Stimulated activated CD4-positive, alpha-beta T cell treated with anti-CD3 and anti-CD28 coated beads, Interleukin-2, amount 100 ng/mL, for 4 hours (primary cell): ENCODE measurements around the gene PARD3.

Experiments used
- DNase-seq: peaks from one replicate; pipeline ENCODE4 v3.0.0-alpha.2; 2020; ENCODE audit warnings: low read depth

PARD3 gene

GRCh38 chr10:34125702-34126101 lies 689.4 kb downstream of the PARD3 start:
- no peak for DNase-seq

DNA sequence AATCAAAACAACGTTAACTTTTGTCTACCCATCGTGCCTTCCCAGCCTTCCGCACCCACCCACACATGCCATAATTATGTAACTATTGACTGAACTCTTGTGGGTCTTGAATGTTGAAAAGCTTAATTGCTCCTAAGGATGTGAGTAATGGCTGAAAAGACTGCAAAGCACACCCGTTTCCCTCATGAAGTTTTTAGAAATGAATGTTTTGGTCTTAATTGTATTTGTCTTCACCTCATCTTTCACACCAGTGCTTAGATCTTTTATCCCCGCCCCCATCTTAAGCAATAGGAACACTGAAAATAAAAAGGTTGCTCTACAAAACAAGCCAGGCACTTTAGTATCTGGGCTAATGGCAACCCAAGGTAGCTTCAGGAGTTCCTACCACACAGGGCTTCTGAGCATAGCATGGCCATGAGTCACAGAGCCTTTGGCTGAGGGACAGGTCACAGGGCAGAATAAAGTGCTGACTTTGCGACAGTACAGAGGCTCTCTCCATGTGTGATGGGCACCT lies 690.5 kb downstream of the PARD3 start:
- no peak for DNase-seq

- DNase-seq: no peak
Observed at GRCh38 chr10:34121781-34122622, 693.1 kb downstream of the PARD3 start.

DNA sequence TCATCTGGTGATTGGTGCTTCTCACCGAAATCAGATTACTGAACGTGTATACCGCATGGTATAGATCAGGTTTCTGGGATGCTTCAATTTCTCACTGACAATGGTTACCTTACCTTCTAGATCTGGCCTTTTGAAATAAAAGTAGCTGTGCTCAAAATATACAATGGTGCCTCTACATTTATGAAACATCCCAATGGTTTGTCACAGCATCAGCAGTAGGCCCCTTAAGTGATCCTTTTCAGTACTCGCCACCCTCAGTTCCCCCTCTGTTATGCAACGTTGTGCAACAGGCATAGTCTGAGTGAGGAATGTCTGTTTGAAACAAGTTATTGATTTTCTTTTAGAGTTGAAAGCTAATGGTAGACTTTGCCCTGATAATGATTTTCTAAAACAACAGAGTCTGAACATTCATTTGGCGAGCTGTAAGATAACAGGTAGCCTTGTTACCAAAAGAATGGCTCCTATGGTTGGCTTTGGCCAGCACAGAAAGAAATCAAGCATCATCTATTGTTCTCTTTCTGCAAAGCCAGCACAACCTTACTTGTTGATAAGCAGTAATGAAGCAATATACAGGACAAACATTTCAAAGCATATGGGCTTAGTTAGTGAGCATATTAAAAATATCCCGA lies 693.9 kb downstream of the PARD3 start:
- no peak for DNase-seq

DNA sequence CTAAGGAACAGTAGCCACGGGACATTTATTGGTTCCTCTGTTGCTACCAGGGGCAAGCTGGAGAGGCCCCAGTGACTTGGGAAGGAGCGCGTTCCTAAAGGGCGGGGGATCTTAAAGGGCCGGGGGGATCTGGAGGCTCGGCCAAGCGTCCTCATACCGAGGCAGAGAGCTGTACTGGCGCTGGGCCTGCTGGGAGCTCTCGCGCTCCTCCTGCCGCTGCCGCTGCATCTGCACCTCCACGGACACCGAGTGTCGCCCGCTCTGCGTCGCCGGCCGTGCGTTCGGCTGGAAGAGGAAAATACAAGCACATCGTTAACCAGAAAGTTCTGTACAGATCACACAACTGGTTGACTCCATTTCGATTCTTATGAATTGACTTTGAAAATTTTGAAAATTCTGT lies 695.6 kb downstream of the PARD3 start:
- DNase-seq: no peak

GRCh38 chr10:34116681-34117271 lies 698.3 kb downstream of the PARD3 start:
- DNase-seq: no peak

DNA sequence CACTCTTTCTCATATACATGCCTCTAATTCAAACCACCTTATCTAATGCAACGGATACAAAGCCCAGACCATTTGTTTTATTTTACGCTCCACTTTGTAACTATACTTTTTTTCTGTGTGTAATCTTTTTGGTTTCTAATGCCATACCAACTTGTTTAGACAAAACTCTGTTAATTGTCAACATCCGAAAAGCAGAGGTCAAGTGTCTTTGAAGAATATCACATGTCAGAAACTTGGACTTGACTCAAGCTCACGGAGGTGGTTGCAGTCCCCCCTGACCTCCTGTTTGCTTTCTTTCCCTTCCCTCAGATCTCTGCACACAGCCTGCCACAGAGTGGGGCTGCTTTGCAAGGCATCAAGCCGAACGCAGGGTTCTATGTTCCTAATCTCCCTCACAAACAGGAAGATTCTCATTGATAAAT lies 698.9 kb downstream of the PARD3 start:
- DNase-seq: no peak

GRCh38 chr10:34114914-34115313 lies 700.2 kb downstream of the PARD3 start:
- no peak for DNase-seq

DNA sequence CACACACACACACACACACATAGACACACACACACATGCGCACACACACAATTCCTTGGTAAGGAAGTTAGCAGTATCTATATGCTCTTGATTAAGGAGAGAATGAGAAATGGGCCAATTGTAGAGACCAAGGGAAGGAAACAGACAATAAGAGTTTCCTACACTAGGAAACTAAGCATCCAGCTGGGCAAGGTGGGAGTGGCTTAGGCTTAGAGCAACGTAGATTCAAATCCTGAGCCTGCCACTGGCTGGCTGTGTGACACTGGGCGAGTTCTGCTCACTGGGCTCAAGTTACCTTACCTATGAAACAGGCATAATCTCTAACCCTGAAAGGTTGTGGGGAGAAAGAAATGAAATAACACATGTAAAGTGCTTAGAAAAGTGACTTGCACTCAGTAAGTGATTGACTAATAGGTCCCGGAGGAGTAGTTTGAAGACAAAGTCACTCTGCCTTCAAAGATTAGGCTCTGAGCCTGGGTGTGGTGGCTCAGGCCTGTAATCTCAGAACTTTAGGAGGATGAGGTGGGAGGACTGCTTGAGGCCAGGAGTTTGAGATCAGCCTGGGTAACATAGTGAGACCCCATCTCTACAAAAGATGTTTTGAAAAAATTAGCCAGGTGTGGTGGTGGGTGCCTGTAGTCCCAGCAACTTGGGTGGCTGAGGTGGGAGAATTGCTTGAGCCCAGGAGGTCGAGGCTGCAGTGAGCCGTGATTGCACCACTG lies 701.4 kb downstream of the PARD3 start:
- no peak for DNase-seq

GRCh38 chr10:34112171-34112782 lies 702.8 kb downstream of the PARD3 start:
- DNase-seq: no peak

DNA sequence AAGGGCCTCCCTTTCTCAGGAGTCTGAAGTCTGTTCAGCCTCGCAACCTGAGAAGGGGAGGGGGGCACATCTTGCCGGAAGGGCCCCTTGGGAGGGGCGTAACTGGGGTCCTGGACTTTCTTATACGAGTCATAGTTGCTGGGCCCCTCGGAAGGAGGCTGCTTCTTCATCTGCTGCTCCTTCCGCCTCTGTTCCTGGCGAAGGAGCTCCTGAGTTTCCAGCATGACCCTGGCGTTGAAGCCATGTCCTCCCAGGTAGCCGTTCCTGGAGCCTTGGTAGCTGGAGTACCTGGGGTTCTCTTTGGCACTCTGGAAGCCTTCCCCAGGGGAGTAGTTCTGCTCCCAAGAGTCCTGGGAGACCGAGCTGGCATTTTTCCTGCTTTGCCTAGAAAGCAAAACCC lies 703.9 kb downstream of the PARD3 start:
- DNase-seq: no peak

DNA sequence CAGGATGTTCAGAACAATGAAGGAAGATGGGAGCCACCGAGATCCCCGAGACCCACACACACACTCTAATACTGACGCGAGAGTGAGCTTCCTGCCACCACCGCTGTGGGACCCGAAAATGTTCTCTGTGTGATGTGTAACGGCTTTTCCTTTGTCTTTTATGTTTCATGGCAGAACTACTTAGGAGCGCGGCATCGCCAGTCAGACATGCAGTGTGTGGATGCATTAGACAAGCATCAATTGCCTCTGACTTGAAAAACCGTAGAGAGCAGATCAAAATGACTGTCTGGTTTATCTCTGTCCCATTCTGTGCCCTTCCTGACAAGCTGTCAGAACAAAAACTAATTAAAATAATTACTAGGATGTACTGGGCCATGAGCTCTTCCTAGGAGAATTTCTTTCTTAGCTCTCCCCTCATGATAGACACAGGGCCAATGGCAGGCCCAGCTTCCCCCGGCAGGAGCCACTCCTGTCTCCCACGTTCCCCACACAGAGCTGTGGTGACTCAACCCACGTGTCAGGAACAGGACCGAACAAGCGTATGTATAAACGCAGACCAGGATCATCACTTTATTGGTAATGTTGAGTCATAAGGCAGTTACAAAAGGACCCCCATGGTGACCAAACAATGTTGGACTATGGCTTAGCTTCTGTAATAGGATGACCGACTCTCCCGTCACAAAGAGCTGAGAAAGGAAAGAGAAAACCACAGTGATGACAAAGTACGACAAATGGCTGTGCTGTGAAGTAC lies 705.0 kb downstream of the PARD3 start:
- DNase-seq: no peak

DNA sequence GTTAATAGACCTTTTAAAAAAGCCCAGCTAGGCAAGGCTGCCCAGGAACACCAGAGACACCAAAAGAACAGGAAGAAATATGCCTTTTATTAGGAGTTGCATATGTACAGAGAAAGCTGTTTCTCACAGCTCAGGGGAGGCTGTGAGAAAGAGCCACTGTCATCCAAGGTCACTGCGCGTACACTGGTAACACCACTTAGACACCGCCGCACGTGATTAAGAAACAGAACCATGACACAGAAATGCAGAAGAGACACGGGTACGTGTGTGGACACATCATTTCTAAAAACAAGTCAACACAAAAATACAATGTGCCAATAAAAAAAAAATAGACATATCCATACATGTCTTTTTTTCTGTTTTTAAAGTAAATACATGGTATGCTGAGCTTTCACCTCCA lies 705.6 kb downstream of the PARD3 start:
- no peak for DNase-seq

- no peak for DNase-seq
Observed at GRCh38 chr10:34107626-34108516, 707.2 kb downstream of the PARD3 start.

- no peak for DNase-seq
Observed at GRCh38 chr10:34106356-34106885, 708.7 kb downstream of the PARD3 start.

DNA sequence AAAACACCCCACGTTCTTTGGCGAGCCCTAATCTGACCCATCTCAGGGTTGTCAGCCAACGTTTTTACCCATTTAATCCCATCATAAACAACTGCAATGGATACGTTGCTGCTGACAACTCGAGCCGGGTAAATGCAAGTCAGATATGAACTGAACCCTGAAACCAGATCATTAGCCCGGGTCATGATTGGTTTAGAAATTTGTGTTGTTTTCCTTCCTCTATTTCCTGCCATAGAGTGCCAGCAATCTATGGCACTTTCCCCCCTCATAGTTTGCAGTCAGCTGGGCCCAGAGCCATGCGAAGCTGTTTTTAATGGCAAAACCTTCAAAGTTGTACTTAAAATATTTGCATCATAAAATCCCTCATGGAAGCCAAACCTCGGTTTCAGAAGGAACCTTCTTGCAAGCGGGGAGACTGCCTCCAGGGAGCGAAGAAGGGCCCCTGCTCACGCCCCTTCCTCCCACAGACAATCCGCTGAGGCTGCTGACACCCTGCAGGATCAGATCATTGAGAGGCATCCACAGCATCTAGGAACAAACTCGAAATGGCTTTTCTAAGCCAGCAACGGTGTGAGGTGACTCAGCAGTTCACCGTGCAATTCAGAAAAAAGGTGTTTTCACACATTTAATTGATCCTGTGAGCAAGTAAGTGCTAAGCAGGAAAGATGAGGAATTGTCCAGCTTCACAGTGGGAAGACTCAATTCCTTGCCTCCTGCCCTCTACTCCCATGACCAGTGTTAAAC lies 710.1 kb downstream of the PARD3 start:
- DNase-seq: no peak

GRCh38 chr10:34102893-34103506 lies 712.1 kb downstream of the PARD3 start:
- no peak for DNase-seq

DNA sequence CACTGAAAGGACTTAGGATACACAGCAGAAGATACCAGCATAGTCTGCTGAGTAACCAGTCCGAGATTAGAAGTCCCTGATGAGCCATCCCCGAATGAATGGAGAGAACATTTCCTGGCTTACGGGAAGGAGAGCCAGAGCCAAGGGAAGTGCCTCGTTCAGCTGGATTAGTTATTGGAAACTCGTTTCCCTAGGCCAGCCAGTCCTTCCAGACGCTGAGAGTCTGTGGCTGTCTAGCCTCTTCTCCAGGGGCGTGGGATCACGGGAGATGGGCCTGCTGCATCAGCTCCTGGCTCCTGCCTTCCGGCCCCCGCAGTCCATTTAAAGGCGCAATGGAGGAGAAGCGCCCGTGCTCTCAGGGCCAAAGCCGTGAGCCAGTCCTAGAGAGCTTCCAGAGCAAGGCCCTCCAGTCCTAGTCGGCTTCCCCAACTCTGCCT lies 712.8 kb downstream of the PARD3 start:
- DNase-seq: no peak

DNA sequence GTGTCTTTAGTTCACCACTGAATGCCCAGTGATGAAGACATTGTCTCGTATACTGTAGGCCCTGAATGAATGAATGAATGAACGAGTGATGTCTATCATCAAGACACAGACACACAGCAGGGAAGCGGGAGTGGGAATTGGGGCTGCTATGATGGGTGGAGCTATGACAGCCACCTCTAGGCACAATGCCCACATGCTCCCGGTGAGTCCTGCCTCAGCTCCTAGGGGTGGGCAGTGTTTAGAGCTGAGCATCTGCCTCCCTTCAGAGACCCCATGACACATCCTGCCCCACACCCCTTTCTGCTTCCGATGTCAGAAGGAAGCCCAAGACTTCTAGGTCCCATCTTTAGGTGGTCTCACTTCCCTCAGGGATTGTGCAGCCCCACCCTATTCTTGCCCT lies 714.1 kb downstream of the PARD3 start:
- no peak for DNase-seq
